K562 (cell line): ENCODE measurements around the gene CCNB1.

Experiments used
- CEBPZ ChIP-seq: fragments of 150-350 bp; IDR thresholded peaks from 2 replicates; pipeline ENCODE4 v1.6.1; 2014; ENCODE audit warnings: low read depth, mild to moderate bottlenecking, low read length, borderline replicate concordance
- HNRNPH1 ChIP-seq: fragments of 200-400 bp; formaldehyde crosslinking; optimal IDR thresholded peaks from 2 replicates; pipeline ENCODE3; 2017; ENCODE audit warnings: low read depth, mild to moderate bottlenecking, low read length, moderate library complexity
- ZNF561 ChIP-seq: fragments of 450-650 bp; formaldehyde crosslinking; conservative IDR thresholded peaks from 2 replicates; pipeline ENCODE4 v1.4.0; 2020; ENCODE audit warnings: mild to moderate bottlenecking, moderate library complexity
- TF ChIP-seq, protein P1 (sequence below): sonication (generic); formaldehyde crosslinking; IDR thresholded peaks from 2 replicates; pipeline ENCODE4 v1.5.0; 2020; ENCODE audit warnings: missing genetic modification reagents
- TF ChIP-seq, protein P2 (sequence below): fragments of 450-650 bp; conservative IDR thresholded peaks from 2 replicates; pipeline ENCODE4 v1.6.1; 2016; ENCODE audit warnings: missing genetic modification characterization, low read depth, mild to moderate bottlenecking, control low read depth, missing compliant biosample characterization

DNA sequence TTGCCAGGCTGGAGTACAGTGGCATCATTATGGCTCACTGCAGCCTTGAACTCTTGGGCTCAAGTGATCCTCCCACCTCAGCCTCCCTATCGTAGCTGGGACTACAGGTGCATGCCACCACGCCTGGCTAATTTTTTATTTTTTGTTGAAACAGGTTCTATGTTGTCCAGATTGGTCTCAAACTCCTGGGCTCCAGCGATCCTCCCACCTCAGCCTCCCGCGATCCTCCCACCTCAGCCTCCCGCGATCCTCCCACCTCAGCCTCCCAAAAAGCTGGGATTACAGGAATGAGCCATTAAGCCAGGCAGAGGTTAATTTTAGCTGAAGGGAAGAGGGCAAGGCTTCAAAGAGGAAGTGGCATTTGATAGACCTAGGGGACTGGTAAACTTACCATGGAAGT, 32.8 kb upstream of the CCNB1 start:
- TF ChIP-seq CEBPZ (no peak), HNRNPH1 (no peak), ZNF561 (CRISPR knock-in tag) (no peak)
- TF ChIP-seq, protein P1, sequence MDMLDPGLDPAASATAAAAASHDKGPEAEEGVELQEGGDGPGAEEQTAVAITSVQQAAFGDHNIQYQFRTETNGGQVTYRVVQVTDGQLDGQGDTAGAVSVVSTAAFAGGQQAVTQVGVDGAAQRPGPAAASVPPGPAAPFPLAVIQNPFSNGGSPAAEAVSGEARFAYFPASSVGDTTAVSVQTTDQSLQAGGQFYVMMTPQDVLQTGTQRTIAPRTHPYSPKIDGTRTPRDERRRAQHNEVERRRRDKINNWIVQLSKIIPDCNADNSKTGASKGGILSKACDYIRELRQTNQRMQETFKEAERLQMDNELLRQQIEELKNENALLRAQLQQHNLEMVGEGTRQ: no peak
- TF ChIP-seq, protein P2, sequence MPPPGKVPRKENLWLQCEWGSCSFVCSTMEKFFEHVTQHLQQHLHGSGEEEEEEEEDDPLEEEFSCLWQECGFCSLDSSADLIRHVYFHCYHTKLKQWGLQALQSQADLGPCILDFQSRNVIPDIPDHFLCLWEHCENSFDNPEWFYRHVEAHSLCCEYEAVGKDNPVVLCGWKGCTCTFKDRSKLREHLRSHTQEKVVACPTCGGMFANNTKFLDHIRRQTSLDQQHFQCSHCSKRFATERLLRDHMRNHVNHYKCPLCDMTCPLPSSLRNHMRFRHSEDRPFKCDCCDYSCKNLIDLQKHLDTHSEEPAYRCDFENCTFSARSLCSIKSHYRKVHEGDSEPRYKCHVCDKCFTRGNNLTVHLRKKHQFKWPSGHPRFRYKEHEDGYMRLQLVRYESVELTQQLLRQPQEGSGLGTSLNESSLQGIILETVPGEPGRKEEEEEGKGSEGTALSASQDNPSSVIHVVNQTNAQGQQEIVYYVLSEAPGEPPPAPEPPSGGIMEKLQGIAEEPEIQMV: no peak
